ENCODE data around the gene ENO2.

ENO2 gene

DNA sequence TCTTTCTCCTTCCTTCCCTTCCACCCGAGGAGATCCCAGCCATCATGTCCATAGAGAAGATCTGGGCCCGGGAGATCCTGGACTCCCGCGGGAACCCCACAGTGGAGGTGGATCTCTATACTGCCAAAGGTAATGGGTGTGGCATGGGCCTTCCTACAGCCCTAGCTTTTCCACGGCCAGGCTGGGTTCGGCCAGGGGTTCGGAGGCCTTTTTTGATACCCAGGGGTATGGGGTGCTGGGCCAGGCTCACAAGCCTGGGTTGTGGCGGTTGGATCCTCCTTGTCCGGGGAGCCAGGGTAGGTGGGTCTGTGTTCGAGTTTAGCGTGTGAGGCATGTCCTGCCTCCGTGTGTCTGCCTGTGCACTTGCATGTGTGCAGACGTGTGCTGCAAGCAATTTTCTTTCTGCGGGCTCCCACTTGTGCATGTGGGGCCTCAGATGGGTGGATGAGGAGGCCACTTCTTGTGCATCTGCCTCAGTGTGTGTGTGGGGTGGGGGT lies 1.5 kb downstream of the ENO2 start:
- no peak for DNase-seq

DNA sequence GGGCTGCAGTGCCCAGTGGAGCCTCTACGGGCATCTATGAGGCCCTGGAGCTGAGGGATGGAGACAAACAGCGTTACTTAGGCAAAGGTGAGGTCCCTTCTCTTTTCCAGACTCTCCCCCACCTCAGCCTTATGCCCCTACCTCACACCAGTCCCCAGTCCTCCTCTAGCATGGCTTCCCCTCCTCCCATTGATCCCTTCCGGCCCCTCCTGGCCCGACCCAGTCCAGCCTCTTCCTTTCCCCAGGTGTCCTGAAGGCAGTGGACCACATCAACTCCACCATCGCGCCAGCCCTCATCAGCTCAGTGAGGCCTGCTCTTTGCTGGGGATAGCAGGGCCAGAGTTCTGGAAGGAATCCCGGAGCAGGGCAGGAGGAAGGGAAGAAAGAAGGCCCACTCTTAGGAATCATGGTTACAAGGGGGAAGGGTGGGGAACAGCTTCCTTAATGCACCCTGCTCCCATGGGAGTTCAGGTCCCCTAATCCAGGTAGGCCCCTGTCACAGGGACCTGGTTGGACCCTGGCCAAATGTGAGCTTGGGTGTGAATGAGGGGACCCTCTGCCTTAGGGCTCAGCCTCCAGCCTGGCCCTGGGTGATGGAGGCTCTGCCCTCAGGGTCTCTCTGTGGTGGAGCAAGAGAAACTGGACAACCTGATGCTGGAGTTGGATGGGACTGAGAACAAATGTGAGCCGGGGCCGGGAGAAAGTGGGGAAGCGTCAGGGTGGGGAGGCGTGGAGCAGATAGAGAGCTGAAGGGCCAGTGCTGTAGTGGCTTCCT lies 2.2 kb downstream of the ENO2 start:
- no peak for DNase-seq

DNA sequence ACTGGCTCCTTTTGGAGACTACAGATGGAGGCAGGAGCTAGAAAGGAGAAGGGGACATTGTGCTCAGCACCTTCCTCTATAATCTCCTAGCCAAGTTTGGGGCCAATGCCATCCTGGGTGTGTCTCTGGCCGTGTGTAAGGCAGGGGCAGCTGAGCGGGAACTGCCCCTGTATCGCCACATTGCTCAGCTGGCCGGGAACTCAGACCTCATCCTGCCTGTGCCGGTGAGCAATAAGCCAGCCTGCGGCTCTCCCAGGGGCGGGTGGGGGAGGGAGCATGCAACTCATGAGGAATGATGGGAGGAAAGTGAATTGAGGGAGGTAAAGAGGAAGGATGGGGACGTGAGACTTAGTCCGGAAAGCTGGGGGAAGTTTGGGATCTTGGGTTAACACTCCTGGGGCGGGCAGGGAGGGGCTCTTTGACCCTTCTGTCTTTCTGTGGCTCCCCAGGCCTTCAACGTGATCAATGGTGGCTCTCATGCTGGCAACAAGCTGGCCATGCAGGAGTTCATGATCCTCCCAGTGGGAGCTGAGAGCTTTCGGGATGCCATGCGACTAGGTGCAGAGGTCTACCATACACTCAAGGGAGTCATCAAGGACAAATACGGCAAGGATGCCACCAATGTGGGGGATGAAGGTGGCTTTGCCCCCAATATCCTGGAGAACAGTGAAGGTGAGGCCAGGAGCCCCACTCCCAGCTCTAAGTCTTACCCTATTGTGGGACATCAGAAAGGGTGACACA lies 3.3 kb downstream of the ENO2 start:
- no peak for DNase-seq

DNA sequence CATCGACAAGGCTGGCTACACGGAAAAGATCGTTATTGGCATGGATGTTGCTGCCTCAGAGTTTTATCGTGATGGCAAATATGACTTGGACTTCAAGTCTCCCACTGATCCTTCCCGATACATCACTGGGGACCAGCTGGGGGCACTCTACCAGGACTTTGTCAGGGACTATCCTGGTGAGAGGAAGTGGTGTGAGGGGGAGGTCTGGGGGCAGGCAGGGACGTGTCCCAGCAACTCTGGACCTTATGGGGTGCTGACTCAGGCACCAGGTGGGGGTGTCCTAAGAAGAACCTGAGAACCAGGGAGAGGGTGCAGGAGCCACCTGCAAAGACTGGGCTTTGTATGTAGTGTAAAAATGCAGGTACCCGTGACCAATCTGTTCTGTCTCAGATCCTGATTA lies 5.2 kb downstream of the ENO2 start:
- DNase-seq, result no peak

DNA sequence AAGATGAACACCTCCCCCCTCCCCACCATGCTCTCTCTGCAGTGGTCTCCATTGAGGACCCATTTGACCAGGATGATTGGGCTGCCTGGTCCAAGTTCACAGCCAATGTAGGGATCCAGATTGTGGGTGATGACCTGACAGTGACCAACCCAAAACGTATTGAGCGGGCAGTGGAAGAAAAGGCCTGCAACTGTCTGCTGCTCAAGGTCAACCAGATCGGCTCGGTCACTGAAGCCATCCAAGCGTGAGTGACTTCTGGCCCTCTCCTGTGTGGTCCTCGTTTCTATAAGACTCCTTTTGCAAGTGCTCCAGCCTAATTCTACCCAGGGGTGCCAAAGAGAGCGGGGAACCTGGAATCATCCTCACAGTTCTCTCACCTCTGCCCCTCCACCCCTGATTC lies 7.2 kb downstream of the ENO2 start:
- no peak for DNase-seq

DNA sequence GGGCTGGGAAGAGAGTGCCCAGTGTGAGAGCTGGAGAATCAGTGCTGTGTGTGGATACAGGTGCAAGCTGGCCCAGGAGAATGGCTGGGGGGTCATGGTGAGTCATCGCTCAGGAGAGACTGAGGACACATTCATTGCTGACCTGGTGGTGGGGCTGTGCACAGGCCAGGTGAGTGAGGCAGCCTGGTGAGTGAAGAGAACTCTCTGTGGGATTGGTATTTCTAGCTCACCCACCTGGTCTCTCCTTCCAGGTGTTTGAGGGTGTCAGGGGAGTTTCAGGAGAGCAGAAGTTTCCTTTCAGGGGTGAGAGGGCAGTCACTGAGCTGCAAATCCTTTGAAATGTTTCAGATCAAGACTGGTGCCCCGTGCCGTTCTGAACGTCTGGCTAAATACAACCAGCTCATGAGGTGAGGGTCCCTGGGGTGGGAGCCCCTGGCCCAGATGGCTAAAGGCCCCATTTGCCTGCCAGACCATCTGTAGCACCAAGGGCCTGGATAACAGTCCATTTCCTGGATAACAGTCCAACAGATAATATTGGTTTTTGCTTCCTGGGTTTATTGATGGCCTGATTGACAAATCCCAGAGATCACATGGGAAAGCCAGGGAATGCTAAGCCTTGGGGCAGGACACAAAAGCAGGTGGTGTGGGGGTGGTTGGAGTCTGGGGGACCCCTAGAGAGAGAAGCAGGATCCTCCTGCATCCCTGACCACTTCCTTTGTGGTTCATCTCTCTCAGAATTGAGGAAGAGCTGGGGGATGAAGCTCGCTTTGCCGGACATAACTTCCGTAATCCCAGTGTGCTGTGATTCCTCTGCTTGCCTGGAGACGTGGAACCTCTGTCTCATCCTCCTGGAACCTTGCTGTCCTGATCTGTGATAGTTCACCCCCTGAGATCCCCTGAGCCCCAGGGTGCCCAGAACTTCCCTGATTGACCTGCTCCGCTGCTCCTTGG lies 7.9 kb downstream of the ENO2 start:
- no peak for DNase-seq

DNA sequence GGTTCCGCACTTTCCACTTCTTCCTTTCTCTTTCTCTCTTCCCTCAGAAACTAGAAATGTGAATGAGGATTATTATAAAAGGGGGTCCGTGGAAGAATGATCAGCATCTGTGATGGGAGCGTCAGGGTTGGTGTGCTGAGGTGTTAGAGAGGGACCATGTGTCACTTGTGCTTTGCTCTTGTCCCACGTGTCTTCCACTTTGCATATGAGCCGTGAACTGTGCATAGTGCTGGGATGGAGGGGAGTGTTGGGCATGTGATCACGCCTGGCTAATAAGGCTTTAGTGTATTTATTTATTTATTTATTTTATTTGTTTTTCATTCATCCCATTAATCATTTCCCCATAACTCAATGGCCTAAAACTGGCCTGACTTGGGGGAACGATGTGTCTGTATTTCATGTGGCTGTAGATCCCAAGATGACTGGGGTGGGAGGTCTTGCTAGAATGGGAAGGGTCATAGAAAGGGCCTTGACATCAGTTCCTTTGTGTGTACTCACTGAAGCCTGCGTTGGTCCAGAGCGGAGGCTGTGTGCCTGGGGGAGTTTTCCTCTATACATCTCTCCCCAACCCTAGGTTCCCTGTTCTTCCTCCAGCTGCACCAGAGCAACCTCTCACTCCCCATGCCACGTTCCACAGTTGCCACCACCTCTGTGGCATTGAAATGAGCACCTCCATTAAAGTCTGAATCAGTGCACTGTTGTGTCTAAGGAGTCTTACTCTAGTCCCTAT lies 8.8 kb downstream of the ENO2 start:
- no peak for DNase-seq

DNA sequence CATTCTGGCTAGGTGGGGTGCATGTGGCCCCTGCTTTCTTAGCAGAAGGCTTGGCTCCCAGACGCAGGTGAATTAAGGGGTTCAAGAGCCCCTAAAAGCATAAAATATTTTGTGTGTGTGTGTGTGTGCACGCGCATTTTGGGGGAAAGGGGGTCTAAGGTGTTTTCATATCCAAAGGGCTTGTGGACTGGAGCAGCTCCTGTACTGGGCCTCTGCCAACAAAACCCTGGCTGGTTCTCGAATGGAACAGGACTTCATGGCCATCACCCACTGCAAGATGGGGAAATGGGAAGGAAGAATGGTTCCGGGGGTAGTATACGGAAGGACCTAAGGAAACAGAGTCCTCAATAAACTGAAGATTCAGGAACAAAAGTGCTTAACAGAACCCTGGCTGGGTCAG lies 9.5 kb downstream of the ENO2 start:
- DNase-seq, result no peak

DNA sequence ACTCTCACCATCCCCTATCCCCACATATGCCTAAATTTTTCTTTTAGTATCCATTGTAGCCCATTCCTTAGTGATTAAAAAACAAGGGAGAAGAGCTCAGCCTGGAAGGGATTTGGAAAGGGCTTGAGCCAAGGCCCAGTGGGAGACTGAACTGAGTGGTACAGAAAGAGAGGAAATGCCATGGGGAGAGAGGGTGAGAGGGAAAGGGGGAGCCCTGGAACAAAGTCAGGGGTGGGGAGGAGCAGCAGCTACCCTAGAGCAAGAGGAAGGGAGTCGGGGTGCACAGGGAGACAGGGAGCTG lies 10.8 kb downstream of the ENO2 start:
- DNase-seq, result no peak

DNA sequence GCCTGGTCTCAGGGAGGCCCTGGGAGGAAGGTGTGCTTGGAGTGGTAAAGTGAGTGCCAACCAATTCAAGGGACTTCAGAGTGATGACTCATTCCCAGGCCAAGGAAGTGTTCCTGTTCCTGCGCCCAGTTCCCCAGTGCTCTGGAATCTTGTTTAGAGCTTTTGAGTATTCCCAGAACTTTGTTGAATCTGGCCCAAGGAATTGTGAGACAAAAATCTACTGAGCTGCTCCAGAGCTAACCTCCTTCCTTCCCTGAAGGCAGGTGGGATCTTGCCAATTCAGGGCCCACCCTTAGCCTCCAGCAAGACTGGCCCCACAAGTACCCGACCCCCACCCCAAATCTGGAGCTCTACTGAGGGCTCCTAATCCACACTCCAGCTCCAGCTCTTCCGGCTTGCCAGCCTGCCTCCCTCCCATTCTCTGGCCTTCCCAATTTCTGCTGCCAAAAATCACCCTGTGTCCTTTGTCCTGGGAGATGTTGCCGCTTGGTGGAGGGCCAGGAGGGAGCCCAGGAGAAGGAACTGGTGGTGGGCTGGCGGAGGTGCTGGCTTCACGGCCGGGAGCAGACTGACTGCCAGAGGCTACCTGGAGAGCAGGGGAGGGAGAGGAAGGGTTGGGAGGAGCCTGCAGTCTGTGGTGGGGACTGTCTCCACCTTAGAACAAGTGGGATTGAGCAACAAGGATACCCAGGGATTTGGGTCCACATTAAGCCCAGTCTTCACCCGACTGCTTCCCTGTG lies 11.3 kb downstream of the ENO2 start:
- DNase-seq, result no peak

DNA sequence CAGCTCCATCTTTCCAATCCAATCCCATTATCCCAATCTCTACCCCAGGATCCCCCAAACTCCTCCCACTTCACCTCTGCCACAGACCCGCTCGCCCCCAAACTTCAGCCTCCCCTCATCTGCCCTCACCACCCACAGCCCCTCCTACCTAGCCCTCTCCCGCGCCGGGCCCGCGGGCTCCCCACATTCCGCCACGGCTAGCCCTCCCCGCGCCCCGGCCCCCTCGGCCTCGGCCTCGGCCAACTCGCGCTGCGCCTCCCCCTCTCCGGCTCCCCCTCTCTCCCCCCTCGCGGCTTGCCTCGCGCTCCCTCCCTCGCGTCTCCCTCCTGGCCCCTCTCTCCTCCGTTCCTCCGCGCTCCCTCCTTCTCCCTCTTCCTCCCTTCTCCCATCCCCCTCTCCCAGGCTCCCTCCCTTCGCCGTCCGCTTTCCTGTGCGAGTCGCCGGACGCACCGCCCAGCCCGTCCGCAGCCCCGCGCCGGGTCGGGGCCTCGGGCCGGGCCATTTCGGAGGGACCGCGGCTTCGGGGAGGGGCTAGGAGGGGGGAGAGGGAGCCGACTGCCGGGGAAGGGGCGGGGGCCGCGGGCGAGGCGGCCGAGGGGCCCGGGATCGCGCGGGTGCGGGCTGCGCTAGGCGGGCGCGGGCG lies 13.1 kb downstream of the ENO2 start, which contains the start of gene ATN1:
ATN1 (plus strand) TSS at position 581 of the 643 bp plus-strand sequence. CDS start 6,043 bp downstream, outside the sequence.
- DNase-seq, result no peak

DNA sequence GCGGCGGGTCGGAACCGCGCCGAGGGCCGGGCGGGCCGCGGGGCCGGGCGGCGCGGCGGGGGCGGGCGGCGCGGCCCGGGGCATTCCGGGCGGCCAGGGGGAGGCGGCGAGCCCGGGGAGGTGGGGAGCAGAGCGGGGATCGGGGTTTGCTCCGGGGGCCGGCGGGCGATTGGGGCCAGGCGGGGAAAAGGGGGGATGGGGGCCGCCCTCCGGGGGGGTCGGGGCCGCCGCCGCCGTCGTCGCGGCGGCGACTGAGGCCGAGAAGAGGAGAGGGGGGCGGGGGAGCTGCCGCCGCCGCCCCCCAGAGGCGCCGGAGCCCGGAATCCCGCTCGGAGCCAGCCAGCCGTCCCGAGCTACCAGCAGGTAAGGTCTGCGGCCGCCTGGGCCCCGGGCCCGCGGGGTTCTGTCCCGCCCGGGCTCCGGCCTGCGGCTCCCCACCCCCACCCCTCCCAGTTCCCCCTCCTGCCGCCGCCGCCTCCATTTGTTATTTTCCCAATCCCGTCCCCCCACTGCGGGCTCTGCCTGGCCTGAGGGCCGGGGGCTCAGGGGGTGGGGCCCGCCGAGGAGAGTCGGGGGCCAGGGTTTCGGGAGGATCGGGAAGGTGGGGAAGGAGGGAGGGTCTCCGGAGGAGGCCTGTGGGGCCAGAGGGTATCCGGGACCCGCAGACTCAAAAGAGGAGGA lies 13.8 kb downstream of the ENO2 start:
- no peak for DNase-seq

DNA sequence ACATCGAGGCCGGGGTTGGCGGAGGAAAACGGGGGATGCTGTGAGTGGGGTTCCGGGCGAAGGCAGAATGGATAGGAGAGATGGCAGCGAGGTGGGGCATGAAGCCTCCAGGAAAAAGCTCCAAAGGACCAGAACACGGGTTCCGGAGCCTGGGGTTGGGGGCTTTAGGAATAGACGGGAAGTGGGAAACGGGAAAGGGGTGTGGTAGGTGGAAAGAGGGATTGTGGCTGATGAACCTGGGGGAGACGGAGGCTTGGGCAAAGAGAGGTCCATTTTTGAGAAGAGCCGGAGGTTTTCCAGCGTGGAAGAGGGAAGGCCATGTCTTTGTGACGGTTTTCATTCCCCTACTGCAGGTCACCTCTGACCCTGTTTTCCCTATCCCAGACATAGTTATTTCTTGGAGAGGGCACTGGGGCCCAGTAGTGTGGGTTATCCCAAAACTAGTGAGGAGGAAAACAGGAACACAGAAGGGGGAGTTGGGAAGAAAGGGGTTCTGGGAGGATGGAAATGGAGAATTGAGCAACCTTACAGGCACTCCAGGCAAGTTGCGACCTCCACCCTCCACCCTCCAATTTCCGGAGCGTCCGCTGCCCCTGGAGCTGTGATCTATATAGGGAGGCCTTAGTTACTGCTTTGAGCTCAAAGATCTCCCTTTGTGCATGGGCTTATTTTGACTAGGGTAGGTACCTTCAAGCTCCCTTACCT lies 14.5 kb downstream of the ENO2 start:
- no peak for DNase-seq

DNA sequence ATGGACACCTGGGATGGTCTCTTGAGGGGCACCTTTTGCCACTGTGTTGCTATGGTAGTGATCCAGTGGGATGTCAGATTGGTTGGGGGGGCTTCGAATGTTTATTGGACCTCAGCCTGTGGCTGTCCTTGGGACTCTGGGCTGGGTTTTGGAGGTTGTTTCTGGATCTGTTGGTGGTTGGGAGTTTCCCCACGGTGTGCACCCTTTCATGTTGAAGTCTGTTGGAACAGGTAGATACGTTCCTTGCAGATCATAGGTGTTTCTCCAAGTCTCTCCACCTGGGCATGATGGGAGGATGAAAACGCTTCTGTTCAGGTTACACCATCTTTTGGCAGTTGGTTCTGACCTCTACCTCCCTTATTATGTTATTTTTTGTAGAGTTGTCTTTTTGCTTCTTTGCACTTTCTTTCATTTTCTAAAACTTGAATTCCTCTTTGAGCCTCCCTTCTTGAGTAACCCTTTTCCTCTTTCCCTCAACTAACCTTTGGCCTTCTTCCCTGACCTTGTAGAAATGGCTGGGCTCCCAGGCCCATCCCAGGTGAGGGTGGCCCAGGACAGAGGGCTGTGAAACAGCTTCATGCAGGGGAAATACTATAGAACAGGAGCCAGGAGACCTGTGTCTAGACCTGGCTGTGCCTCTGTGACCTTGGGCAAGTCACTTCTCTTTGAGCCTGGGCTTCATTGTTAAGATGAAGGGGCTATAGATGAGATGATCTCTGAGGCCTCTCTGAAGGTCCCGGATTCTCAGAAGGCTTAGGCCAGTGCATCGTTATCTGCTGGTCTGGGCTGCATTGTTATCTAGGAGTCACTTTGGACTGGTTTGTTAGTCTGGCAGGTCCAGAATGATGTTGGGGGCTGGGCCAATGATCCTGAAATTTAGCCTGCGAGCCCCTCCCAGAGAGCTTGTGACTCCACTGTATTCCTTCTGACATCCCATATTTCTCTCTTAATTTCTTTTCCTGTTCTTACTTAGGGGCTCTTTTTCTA lies 15.4 kb downstream of the ENO2 start:
- DNase-seq, result no peak

DNA sequence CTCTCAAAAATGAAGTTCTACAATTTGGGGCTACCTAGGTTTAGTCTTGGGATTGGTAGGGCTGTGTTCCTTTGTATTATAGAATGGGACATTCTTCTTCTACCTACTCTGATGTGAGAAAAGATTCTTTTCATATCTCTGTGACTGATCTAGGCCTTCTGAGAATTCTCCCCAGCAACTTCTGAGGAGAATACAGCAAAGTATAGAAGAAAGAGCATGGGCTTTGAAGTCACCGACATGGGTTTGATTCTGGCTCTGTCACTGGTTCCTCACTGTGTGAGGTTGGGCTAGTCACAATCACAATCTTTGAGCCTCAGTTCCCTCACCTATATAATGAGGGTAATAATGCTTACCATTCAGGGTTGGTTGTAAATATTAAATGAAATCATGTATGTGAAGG lies 18.4 kb downstream of the ENO2 start:
- DNase-seq, result no peak

DNA sequence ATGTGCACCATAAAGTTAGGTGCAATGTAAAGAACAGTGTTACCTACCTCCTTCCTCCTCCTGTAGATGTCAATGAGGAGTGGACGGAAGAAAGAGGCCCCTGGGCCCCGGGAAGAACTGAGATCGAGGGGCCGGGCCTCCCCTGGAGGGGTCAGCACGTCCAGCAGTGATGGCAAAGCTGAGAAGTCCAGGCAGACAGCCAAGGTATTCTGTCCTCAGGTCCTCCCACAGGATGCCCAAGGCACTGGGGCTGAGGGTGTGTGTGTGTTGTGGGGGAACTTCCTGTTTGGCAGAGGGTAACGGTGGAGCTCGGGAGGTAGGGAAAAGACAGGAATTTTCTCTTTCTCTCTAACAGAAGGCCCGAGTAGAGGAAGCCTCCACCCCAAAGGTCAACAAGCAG lies 19.7 kb downstream of the ENO2 start:
- DNase-seq, result no peak

DNA sequence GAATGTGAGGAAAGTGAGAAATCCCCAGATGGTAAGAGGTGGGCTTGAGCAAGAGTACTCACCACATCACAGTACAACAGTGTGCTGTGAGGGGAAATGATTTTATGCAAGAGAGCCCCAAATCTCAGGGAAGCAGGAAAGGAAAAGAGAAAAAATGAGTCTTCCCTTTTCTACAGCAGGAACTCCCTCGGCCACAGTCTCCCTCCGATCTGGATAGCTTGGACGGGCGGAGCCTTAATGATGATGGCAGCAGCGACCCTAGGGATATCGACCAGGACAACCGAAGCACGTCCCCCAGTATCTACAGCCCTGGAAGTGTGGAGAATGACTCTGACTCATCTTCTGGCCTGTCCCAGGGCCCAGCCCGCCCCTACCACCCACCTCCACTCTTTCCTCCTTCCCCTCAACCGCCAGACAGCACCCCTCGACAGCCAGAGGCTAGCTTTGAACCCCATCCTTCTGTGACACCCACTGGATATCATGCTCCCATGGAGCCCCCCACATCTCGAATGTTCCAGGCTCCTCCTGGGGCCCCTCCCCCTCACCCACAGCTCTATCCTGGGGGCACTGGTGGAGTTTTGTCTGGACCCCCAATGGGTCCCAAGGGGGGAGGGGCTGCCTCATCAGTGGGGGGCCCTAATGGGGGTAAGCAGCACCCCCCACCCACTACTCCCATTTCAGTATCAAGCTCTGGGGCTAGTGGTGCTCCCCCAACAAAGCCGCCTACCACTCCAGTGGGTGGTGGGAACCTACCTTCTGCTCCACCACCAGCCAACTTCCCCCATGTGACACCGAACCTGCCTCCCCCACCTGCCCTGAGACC lies 21.2 kb downstream of the ENO2 start:
- DNase-seq, result no peak

DNA sequence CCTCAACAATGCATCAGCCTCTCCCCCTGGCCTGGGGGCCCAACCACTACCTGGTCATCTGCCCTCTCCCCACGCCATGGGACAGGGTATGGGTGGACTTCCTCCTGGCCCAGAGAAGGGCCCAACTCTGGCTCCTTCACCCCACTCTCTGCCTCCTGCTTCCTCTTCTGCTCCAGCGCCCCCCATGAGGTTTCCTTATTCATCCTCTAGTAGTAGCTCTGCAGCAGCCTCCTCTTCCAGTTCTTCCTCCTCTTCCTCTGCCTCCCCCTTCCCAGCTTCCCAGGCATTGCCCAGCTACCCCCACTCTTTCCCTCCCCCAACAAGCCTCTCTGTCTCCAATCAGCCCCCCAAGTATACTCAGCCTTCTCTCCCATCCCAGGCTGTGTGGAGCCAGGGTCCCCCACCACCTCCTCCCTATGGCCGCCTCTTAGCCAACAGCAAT lies 21.8 kb downstream of the ENO2 start:
- no peak for DNase-seq
